HG03060 (cell line): ENCODE data around the gene SMIM10.
"Not testable (repeated sequence)": the region's sequence is repeated elsewhere in the genome, so short reads cannot be mapped to it uniquely, and the experiment has no call there.

Experiments used
- ATAC-seq: cut with Tn5 transposase; IDR thresholded peaks from one replicate; pipeline ENCODE4 v1.9.1; 2021; ENCODE audit warnings: low read depth, moderate number of reproducible peaks; ENCODE audit not compliant: unreplicated experiment

SMIM10 gene

GRCh38 chrX:134990801-134991481 lies at the start of gene SMIM10:
SMIM10 (plus strand) TSS chrX:134990991; CDS start chrX:134991096, 105 bp downstream.
- ATAC-seq: no peak

DNA sequence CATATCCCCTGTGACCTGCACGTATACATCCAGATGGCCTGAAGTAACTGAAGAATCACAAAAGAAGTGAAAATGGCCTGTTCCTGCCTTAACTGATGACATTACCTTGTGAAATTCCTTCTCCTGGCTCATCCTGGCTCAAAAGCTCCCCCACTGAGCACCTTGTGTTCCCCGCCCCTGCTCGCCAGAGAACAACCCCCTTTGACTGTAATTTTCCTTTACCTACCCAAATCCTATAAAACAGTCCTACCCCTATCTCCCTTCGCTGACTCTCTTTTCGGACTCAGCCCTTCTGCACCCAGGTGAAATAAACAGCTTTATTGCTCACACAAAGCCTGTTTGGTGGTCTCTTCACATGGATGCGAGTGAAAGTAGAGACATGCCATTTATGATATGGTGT lies 44.4 kb upstream of the SMIM10 start:
- not testable (repeated sequence) for ATAC-seq

DNA sequence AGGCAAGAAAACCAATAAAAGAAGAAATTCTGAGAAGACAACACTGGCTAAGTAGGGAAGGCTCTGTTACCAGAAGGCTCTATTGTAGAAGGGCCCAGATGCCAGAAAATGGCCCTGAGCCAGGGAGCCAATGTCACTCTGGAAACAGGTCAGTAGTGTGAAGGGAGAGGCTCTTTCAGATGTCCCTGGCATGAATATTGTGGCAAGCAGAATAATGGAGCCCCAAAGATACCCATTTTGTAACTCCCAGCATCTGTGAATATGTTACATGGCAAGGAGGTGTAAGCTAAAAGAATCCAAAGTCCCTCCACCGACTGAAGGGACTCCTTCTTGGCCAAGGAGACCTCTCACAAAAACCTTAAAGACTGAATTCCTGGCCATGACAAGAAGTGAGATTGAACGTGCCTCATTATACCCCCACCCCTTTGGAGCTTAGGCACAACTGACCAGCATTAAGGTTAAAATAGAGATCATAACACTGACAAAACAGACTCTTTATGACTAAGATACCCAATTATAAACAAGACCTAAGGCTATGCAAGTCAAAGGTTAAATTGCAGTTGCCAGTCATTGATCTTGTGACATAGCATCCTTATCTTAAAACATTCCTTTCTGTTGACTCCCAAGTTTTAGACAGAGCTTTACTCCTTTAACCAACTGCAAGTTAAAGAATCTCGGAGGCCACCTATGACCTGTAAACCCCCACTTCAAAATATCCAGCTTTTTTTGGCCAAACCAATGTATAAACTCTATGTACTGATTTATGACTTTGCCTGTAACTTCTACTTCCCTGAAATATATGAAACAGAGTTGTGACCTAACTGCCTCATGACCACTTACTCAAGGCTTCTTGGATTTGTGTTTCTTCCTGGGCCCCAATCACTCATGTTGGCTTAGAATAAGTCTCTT lies 42.2 kb upstream of the SMIM10 start:
- no peak for ATAC-seq

GRCh38 chrX:134949271-134949670 lies 41.5 kb upstream of the SMIM10 start:
- no peak for ATAC-seq

DNA sequence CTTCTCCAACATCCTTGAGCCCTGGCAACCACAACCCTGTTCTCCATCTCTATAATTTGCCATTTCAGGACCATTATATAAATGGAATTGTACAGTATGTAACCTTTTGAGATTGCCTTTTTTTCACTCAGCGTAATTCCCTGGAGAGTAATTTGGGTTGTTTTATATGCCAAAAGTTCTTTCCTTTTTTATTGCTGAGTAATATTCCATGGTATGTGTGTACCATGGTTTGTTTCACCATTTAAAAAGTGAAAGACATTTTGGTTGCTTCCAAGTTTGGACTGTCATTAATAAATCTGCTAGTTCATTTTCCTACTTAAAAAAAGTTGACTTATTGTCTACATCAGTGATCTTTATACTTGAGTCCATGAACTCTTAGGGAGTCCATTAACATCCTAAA lies 33.0 kb upstream of the SMIM10 start:
- ATAC-seq: no peak

- not testable (repeated sequence) for ATAC-seq
These were observed 30.4 kb upstream of the SMIM10 start for GRCh38 chrX:134960366-134960765.

DNA sequence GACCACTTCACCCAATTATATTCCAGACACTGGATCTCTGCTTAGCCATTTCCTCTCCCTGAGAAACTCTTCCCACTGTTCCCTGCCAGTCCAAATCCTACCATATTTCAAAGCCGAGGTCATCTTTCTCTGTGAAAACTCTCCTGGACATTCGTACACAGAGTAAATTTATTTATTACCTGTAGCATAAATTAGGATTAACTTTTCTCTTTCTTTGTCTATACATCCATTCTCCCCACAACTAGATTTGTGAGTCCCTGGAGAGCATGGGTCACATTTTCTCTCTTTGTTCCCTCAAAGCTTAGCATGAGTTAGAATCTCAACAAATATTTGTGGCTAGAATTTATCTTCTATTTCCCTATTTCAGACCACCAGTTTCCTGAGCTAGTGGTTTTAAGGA lies 27.8 kb upstream of the SMIM10 start:
- no peak for ATAC-seq

GRCh38 chrX:134969726-134970125 lies 21.1 kb upstream of the SMIM10 start:
- no peak for ATAC-seq

GRCh38 chrX:134971926-134972325 lies 18.9 kb upstream of the SMIM10 start:
- ATAC-seq: no peak

DNA sequence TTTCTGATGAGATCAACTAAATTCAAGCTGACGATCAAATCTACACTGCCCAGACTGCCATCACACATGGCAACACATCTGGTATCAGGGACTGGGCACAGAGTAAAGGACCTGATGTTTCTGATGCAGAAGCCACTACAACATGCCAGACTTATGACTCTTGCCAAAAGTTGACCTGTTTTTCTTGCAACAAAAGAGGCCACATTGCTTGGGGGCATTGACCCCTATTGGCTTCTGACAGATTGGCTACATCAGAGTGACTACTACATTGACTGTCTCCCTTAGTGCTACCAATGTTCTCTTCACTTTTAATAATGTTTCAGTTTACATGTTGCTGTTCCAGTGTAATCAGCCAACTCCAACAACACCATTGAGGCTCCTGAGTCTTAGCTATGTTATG lies 15.3 kb upstream of the SMIM10 start:
- no peak for ATAC-seq

DNA sequence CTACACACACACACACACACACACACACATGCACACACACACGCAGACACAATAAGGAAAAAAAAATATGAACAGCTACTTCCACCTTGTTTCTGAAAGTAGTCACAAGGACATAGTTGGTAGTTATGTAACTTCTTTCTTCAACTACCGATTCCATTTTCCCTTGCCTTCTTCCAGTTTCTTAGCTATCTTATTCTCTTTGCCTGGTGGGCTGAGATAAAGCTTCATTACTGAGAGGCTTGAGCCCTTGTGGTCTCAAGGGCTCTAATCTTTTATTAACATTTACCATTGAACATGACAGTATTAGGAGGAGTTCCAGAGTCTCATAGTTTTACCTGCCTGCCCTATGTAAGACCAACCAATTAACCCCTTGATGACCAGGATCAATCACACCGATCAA lies 8.9 kb upstream of the SMIM10 start:
- no peak for ATAC-seq

DNA sequence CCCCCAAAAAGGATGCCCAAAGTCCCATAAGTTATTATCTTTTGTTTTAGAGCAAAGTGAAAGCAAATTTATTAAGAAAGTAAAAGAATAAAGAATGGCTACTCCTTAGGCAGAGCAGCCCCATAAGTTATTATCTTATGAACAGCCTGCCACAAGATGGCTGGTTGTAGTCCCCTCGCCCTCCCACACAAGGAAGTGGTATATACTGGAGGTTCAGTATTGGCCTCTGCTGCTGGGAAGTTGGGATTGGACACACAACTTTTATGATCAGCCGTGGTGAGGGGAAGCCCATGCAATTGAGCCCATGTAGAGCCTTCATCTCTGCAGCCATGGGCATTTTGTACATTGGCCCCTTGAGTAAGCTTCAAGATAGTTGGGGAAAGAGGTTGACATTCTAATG lies 8.0 kb upstream of the SMIM10 start:
- no peak for ATAC-seq

- no peak for ATAC-seq
These were observed 5.3 kb upstream of the SMIM10 start for GRCh38 chrX:134985479-134985878.

DNA sequence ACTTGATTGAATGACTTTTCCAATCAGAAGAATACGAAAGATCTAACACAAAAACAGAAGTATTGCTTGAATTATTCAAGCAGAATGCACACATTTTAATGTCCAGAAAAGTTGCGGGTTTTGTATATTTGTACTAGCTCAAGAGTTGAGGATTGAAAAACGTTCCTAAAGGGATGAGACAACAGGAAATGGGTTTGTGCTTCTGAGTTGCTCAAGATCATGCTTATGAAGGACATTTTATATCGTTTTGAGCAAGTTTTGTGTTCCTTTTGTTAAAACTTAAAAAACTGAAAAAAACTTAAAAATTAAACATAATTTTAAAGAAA lies 353 bp upstream of the SMIM10 start:
- ATAC-seq: no peak

GRCh38 chrX:134997646-134998045 lies 6.9 kb downstream of the SMIM10 start:
- no peak for ATAC-seq

- no peak for ATAC-seq
These were observed 7.5 kb downstream of the SMIM10 start for GRCh38 chrX:134998246-134998645.

GRCh38 chrX:134999469-134999868 lies 8.7 kb downstream of the SMIM10 start:
- ATAC-seq: no peak

DNA sequence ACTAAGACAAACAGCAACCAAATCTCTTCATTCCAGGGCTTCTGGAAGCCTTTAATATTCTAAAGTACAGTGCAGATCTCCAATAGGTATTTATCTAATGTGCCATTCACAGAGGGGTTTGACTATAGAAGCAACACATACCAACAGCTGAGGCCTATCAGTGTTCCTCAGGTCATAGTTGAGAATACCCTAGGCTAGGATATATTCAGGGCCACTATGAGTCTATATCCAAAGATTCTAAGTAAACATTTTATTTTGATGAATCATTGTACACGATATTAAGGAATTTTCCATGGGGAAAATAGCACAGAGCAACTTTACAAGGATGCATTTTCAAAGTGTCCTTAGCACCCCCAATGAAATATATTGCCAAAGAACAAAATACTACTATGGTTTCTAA lies 9.7 kb downstream of the SMIM10 start:
- ATAC-seq: no peak

GRCh38 chrX:135003876-135004623 lies 13.3 kb downstream of the SMIM10 start:
- ATAC-seq: no peak

DNA sequence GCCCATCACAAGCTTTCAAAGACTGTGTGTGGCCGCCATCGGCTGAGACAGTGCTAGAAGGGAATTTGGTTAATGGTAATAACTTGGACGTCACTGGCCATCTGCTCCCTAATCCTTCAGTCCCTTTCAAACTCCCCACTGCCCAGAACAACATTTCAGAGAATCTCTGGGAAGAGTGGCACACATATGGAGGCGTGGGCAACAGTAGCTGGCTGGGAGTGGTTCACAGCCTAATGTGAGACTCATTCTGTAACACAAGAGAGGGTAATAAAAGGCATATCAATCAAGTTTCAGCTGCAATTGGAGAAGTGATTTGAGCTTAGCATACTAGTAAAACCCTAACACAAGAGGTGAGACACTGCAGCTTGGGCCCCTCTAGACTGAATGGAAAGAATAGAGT lies 15.4 kb downstream of the SMIM10 start:
- no peak for ATAC-seq

- no peak for ATAC-seq
These were observed 18.3 kb downstream of the SMIM10 start for GRCh38 chrX:135009057-135009610.
